Measurements from ENCODE around the gene GRPEL1. TPM values are rescaled to one million over a fixed set of nuclear protein-coding genes. Genes with fewer than 3 reads are reported as not detected.

GRPEL1 gene
- total RNA-seq, 1 experiment from 2014 or later: 46.6 TPM

- no TSS peak for BruUV-seq (replicated peaks)
- TF ChIP-seq TCF7L2 (IDR thresholded peaks at IDR 0.05; ENCODE audit: low read depth, low read length) (no peak), POLR2AphosphoS5 (IDR thresholded peaks at IDR 0.05; ENCODE audit: low read depth, low read length) (no peak), REST (IDR thresholded peaks at IDR 0.05; ENCODE audit: insufficient read depth in 1 of 2, low read depth in 2 of 2, low read length in 1 of 2) (no peak), CTCF (IDR thresholded peaks at IDR 0.05) (no peak), SIN3A (IDR thresholded peaks at IDR 0.05; ENCODE audit: borderline replicate concordance, insufficient read depth, low read depth, low read length) (no peak)
- Histone ChIP-seq H3K9me3 (ENCODE audit: control insufficient read depth, insufficient read depth, low read depth, low read length) (no peaks in the 10 kb centered on the region), H3K27ac (ENCODE audit: low read length) (no peak overlapping the region), H3K27me3 (ENCODE audit: control insufficient read depth, insufficient read depth, low read length) (no peaks in the 10 kb centered on the region), H3K36me3 (ENCODE audit: control insufficient read depth, insufficient read depth, low read length) (peaks cover under 1% of the 10 kb centered on the region; the same call in 1 of the 2 replicates), H3K4me3 (ENCODE audit: low read depth in 2 of 2, low read length in 2 of 2) (no peak overlapping the region), H3K4me1 (ENCODE audit: control insufficient read depth, insufficient read depth, low read length) (peaks cover 3% of the 10 kb centered on the region; the same call in 1 of the 2 replicates)
- DNase-seq (ENCODE audit: low read depth, low spot score) (no peak), ATAC-seq (no peak)
- in situ Hi-C loops (cut with HindIII; ENCODE audit: low pct_unique_long_range_greater_than_20kb, low sequenced_read_pairs): no loop called here
- ChIA-PET POLR2A (no interaction called here), CTCF (no interaction called here)
- intact Hi-C loops (cut with micrococcal nuclease; ENCODE audit: unreplicated experiment): no loop called here
Measured at GRCh38 chr4:7054106-7054880, 13.6 kb downstream of the GRPEL1 start.

GRCh38 chr4:7052923-7053715, 14.7 kb downstream of the GRPEL1 start:
- CTCF ChIA-PET: no interaction called here
- no peak overlapping the region for H3K27ac ChIP-seq (ENCODE audit: low read length)
- no peak for DNase-seq (ENCODE audit: low read depth, low spot score)
- H3K4me3 ChIP-seq (ENCODE audit: low read depth in 2 of 2, low read length in 2 of 2): no peak overlapping the region
- no peaks in the 10 kb centered on the region for H3K9me3 ChIP-seq (ENCODE audit: control insufficient read depth, insufficient read depth, low read depth, low read length)
- H3K4me1 ChIP-seq (ENCODE audit: control insufficient read depth, insufficient read depth, low read length): peaks cover 3% of the 10 kb centered on the region; the same call in 1 of the 2 replicates
- in situ Hi-C loops (cut with HindIII; ENCODE audit: low pct_unique_long_range_greater_than_20kb, low sequenced_read_pairs) (no loop called here), intact Hi-C loops (cut with micrococcal nuclease; ENCODE audit: unreplicated experiment) (no loop called here)
- POLR2A ChIA-PET: no interaction called here
- BruUV-seq (replicated peaks): no TSS peak
- no peaks in the 10 kb centered on the region for H3K27me3 ChIP-seq (ENCODE audit: control insufficient read depth, insufficient read depth, low read length)
- TF ChIP-seq CTCF (IDR thresholded peaks at IDR 0.05) (no peak), SIN3A (IDR thresholded peaks at IDR 0.05; ENCODE audit: borderline replicate concordance, insufficient read depth, low read depth, low read length) (no peak), REST (IDR thresholded peaks at IDR 0.05; ENCODE audit: insufficient read depth in 1 of 2, low read depth in 2 of 2, low read length in 1 of 2) (no peak)
- no peaks in the 10 kb centered on the region for H3K36me3 ChIP-seq (ENCODE audit: control insufficient read depth, insufficient read depth, low read length)
- no peak for ATAC-seq
